PC-3 (cell line): Measurements from ENCODE around the gene ZBTB43. TPM values are rescaled to one million over a fixed set of nuclear protein-coding genes. Genes with fewer than 3 reads are reported as not detected.

ENCODE experiments used
- ATAC-seq: fragments of 200-7000 bp; cut with Tn5 transposase; 2 replicates; pipeline ENCODE4 v1.9.1; 2020; ENCODE audit warnings: mild to moderate bottlenecking, moderate library complexity
- BruUV-seq: library from RNA; stranded (reverse); fragments of 400-500 nt; replicated peaks from 2 replicates; lab custom pipeline; 2021; lab: Mats Ljungman, UMichigan
- CTCF ChIA-PET: fragments of 300-600 bp; sonication (Branson Sonifier 250); formaldehyde crosslinking; loops from one replicate; lab custom pipeline; 2022; ENCODE audit warnings: antibody characterized with exemption; lab: Charles Lee
- POLR2A ChIA-PET: fragments of 300-600 bp; sonication (Branson Sonifier 250); formaldehyde crosslinking; loops from one replicate; lab custom pipeline; 2022; ENCODE audit warnings: antibody characterized with exemption; ENCODE audit not compliant: unreplicated experiment; lab: Charles Lee
- DNase-seq: peaks from one replicate; pipeline ENCODE4 v3.0.0-alpha.2; 2015
- H2AFZ ChIP-seq: fragments of 300-600 bp; sonication (generic); 2 replicates; pipeline ENCODE4 v1.6.0; 2016; ENCODE audit warnings: antibody characterized with exemption, low read length
- H3F3A ChIP-seq: fragments of 300-600 bp; sonication (generic); one replicate; pipeline ENCODE4 v1.6.0; 2017; ENCODE audit warnings: antibody characterized with exemption, low read length, control low read depth, mild to moderate bottlenecking; ENCODE audit not compliant: unreplicated experiment
- H3K27ac ChIP-seq: fragments of 300-600 bp; sonication (generic); 2 replicates; pipeline ENCODE4 v1.5.1; 2016; ENCODE audit warnings: mild to moderate bottlenecking, low read length
- H3K27me3 ChIP-seq: fragments of 300-600 bp; sonication (generic); 2 replicates; pipeline ENCODE4 v1.6.1; 2016; ENCODE audit warnings: low read length, mixed read lengths
- H3K36me3 ChIP-seq: fragments of 300-600 bp; sonication (generic); 2 replicates; pipeline ENCODE4 v1.6.1; 2016; ENCODE audit warnings: low read depth, mixed run types, low read length, mixed read lengths
- H3K4me1 ChIP-seq: fragments of 300-600 bp; sonication (generic); 2 replicates; pipeline ENCODE4 v1.5.1; 2016; ENCODE audit warnings: low read length; ENCODE audit not compliant: insufficient read depth
- H3K4me2 ChIP-seq: fragments of 300-600 bp; sonication (generic); 2 replicates; pipeline ENCODE4 v1.6.0; 2016; ENCODE audit warnings: low read length
- H3K4me3 ChIP-seq: fragments of 300-600 bp; sonication (generic); 2 replicates; pipeline ENCODE4 v1.5.1; 2016; ENCODE audit warnings: mild to moderate bottlenecking, low read length, mixed read lengths
- H3K79me2 ChIP-seq: fragments of 300-600 bp; sonication (generic); 2 replicates; pipeline ENCODE4 v1.6.1; 2017; ENCODE audit warnings: low read length, mixed read lengths
- H3K9ac ChIP-seq: fragments of 300-600 bp; sonication (generic); 2 replicates; pipeline ENCODE4 v1.6.0; 2016; ENCODE audit warnings: mild to moderate bottlenecking, low read length
- H3K9me2 ChIP-seq: fragments of 300-600 bp; sonication (generic); replicated peaks from 2 replicates; pipeline ENCODE4 v1.6.1; 2016; ENCODE audit warnings: mixed run types, low read length, mixed read lengths
- H3K9me3 ChIP-seq: fragments of 300-600 bp; sonication (generic); 2 replicates; pipeline ENCODE4 v1.6.1; 2016; ENCODE audit warnings: low read length, mixed read lengths
- H4K20me1 ChIP-seq: fragments of 300-600 bp; sonication (generic); 2 replicates; pipeline ENCODE4 v1.6.1; 2016; ENCODE audit warnings: low read length, mixed read lengths
- EZH2 ChIP-seq: fragments of 300-600 bp; sonication (generic); IDR thresholded peaks from one replicate; pipeline ENCODE4 v1.6.1; 2017; ENCODE audit warnings: antibody characterized with exemption, mild to moderate bottlenecking, low read length; ENCODE audit not compliant: unreplicated experiment
- EZH2phosphoT487 ChIP-seq: fragments of 300-600 bp; sonication (generic); IDR thresholded peaks from 2 replicates; pipeline ENCODE4 v1.6.1; 2018; ENCODE audit warnings: mild to moderate bottlenecking, antibody characterized with exemption, low read length, borderline replicate concordance
- intact Hi-C: fragments of 100-400 bp; cut with micrococcal nuclease; formaldehyde crosslinking; loops from 2 replicates; pipeline ENCODE4 v1.9.0; 2023
- total RNA-seq: library from RNA; depleted of rRNA; stranded (reverse); fragments of >200 nt; gene quantifications from 2 replicates; pipeline ENCODE4 v1.2.3, GENCODE V29; 2014
- TF ChIP-seq, protein P1 (sequence below): fragments of 300-600 bp; sonication (generic); conservative IDR thresholded peaks from 2 replicates; pipeline ENCODE4 v1.5.1; 2017; ENCODE audit warnings: antibody characterized with exemption, low read depth, mild to moderate bottlenecking, low read length

Gene ZBTB43
- total RNA-seq, 1 experiment from 2014 or later: 5.9 TPM

GRCh38 chr9:126781186-126782052, 23.4 kb upstream of the ZBTB43 start:
- Histone ChIP-seq H3K9me2 (no peaks in the 10 kb centered on the region), H3K27me3 (no peaks in the 10 kb centered on the region), H3K27ac (no peak overlapping the region), H3K79me2 (no peaks in the 10 kb centered on the region), H3F3A (no peaks in the 10 kb centered on the region), H3K9ac (no peak overlapping the region), H2AFZ (peak overlapping the region; percentile 91), H3K4me2 (peak overlapping the region; percentile 84), H4K20me1 (no peaks in the 10 kb centered on the region), H3K36me3 (no peaks in the 10 kb centered on the region; the same call in 1 of the 2 replicates), H3K4me3 (peak overlapping the region; percentile 60; the same call in 1 of the 2 replicates), H3K9me3 (no peaks in the 10 kb centered on the region), H3K4me1 (no peaks in the 10 kb centered on the region)
- no peak for TF ChIP-seq EZH2phosphoT487
- TF ChIP-seq, protein P1, sequence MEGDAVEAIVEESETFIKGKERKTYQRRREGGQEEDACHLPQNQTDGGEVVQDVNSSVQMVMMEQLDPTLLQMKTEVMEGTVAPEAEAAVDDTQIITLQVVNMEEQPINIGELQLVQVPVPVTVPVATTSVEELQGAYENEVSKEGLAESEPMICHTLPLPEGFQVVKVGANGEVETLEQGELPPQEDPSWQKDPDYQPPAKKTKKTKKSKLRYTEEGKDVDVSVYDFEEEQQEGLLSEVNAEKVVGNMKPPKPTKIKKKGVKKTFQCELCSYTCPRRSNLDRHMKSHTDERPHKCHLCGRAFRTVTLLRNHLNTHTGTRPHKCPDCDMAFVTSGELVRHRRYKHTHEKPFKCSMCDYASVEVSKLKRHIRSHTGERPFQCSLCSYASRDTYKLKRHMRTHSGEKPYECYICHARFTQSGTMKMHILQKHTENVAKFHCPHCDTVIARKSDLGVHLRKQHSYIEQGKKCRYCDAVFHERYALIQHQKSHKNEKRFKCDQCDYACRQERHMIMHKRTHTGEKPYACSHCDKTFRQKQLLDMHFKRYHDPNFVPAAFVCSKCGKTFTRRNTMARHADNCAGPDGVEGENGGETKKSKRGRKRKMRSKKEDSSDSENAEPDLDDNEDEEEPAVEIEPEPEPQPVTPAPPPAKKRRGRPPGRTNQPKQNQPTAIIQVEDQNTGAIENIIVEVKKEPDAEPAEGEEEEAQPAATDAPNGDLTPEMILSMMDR: peak; percentile 84
- TF ChIP-seq EZH2: no peak
- peak; percentile 88 for ATAC-seq
- intact Hi-C loops: loop anchor here (1.0 to 5.0 kb wide), 2 partner anchors 76 to 169 kb away; partner anchors contain the start of gene LMX1B
- POLR2A ChIA-PET: no interaction called here
- no TSS peak for BruUV-seq
- CTCF ChIA-PET: interaction anchor here (0.6 to 1.8 kb wide), 6 partner anchors 9 to 494 kb away, joined by 3 to 41 read pairs (median 12); no protein-coding TSS in a partner anchor
- peak; percentile 85 for DNase-seq

- BruUV-seq: no TSS peak
- H3K79me2 ChIP-seq: no peaks in the 10 kb centered on the region
- ChIA-PET POLR2A (no interaction called here), CTCF (interaction anchor here (1.1 to 1.8 kb wide), 3 partner anchors 71 to 77 kb away, joined by 5 to 41 read pairs (median 24); no protein-coding TSS in a partner anchor)
- peak overlapping the region; percentile 84; the same call in 1 of the 2 replicates for H3K4me2 ChIP-seq
- no peak overlapping the region for H3K27ac ChIP-seq
- H3K36me3 ChIP-seq: no peaks in the 10 kb centered on the region; the same call in 1 of the 2 replicates
- no peak for DNase-seq
- no peaks in the 10 kb centered on the region for H3F3A ChIP-seq
- TF ChIP-seq, protein P1: no peak
- TF ChIP-seq EZH2 (no peak), EZH2phosphoT487 (no peak)
- no peak for ATAC-seq
- peak overlapping the region; percentile 91; the same call in 1 of the 2 replicates for H2AFZ ChIP-seq
- no peaks in the 10 kb centered on the region for H3K27me3 ChIP-seq
- H3K4me1 ChIP-seq: no peaks in the 10 kb centered on the region
- intact Hi-C loops: loop anchor here (5.0 kb wide), 1 partner anchor 170 kb away; the partner anchor contains the start of gene LMX1B
- no peaks in the 10 kb centered on the region for H3K9me3 ChIP-seq
- no peaks in the 10 kb centered on the region for H3K9me2 ChIP-seq
- H4K20me1 ChIP-seq: no peaks in the 10 kb centered on the region
- H3K9ac ChIP-seq: no peak overlapping the region
- no peak overlapping the region for H3K4me3 ChIP-seq
Observed at GRCh38 chr9:126782053-126782388, 22.8 kb upstream of the ZBTB43 start.
